ENCODE results near the gene CLEC2L. TPM values are rescaled to one million over a fixed set of nuclear protein-coding genes. Genes with fewer than 3 reads are reported as not detected.

The CLEC2L gene
- polyA plus RNA-seq, 1 donor from 2014 or later: 4.5 TPM

GRCh38 chr7:139594090-139594489 is 70.6 kb downstream of the CLEC2L start:
- H3K36me3 ChIP-seq (ENCODE audit: insufficient read depth, low read length): peaks cover 12% of the 10 kb centered on the region
- H3K9me3 ChIP-seq (ENCODE audit: low read length): no peaks in the 10 kb centered on the region
- H2AFZ ChIP-seq (ENCODE audit: low read depth, low read length): no peak overlapping the region
- H3K4me2 ChIP-seq (ENCODE audit: low read length): no peak overlapping the region
- no peaks in the 10 kb centered on the region for H3F3A ChIP-seq (ENCODE audit: insufficient read depth, low read length, poor library complexity, severe bottlenecking)
- no peaks in the 10 kb centered on the region for H3K27me3 ChIP-seq (ENCODE audit: insufficient read depth, low read depth, low read length)
- H3K9me2 ChIP-seq (ENCODE audit: insufficient read depth, low read length): no peaks in the 10 kb centered on the region
- TF ChIP-seq SMC3 (conservative IDR thresholded peaks at IDR 0.05; ENCODE audit: poor library complexity): no peak
- TF ChIP-seq EZH2 (IDR thresholded peaks at IDR 0.05; ENCODE audit: borderline replicate concordance, insufficient read depth, low read length, poor library complexity, severe bottlenecking): no peak
- TF ChIP-seq POLR2AphosphoS5 (IDR thresholded peaks at IDR 0.05): no peak
- TF ChIP-seq RAD21 (conservative IDR thresholded peaks at IDR 0.05): no peak
- TF ChIP-seq, protein P1, sequence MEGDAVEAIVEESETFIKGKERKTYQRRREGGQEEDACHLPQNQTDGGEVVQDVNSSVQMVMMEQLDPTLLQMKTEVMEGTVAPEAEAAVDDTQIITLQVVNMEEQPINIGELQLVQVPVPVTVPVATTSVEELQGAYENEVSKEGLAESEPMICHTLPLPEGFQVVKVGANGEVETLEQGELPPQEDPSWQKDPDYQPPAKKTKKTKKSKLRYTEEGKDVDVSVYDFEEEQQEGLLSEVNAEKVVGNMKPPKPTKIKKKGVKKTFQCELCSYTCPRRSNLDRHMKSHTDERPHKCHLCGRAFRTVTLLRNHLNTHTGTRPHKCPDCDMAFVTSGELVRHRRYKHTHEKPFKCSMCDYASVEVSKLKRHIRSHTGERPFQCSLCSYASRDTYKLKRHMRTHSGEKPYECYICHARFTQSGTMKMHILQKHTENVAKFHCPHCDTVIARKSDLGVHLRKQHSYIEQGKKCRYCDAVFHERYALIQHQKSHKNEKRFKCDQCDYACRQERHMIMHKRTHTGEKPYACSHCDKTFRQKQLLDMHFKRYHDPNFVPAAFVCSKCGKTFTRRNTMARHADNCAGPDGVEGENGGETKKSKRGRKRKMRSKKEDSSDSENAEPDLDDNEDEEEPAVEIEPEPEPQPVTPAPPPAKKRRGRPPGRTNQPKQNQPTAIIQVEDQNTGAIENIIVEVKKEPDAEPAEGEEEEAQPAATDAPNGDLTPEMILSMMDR (IDR thresholded peaks at IDR 0.05; ENCODE audit: poor library complexity, severe bottlenecking): no peak
- TF ChIP-seq TAF1 (IDR thresholded peaks at IDR 0.05; ENCODE audit: low read depth): no peak
- no peak for TF ChIP-seq EP300 (conservative IDR thresholded peaks at IDR 0.05; ENCODE audit: poor library complexity, severe bottlenecking)
- TF ChIP-seq, protein P2, sequence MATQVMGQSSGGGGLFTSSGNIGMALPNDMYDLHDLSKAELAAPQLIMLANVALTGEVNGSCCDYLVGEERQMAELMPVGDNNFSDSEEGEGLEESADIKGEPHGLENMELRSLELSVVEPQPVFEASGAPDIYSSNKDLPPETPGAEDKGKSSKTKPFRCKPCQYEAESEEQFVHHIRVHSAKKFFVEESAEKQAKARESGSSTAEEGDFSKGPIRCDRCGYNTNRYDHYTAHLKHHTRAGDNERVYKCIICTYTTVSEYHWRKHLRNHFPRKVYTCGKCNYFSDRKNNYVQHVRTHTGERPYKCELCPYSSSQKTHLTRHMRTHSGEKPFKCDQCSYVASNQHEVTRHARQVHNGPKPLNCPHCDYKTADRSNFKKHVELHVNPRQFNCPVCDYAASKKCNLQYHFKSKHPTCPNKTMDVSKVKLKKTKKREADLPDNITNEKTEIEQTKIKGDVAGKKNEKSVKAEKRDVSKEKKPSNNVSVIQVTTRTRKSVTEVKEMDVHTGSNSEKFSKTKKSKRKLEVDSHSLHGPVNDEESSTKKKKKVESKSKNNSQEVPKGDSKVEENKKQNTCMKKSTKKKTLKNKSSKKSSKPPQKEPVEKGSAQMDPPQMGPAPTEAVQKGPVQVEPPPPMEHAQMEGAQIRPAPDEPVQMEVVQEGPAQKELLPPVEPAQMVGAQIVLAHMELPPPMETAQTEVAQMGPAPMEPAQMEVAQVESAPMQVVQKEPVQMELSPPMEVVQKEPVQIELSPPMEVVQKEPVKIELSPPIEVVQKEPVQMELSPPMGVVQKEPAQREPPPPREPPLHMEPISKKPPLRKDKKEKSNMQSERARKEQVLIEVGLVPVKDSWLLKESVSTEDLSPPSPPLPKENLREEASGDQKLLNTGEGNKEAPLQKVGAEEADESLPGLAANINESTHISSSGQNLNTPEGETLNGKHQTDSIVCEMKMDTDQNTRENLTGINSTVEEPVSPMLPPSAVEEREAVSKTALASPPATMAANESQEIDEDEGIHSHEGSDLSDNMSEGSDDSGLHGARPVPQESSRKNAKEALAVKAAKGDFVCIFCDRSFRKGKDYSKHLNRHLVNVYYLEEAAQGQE (IDR thresholded peaks at IDR 0.05; ENCODE audit: borderline replicate concordance): no peak
- H3K9ac ChIP-seq (ENCODE audit: low read length): no peak overlapping the region
- H3K79me2 ChIP-seq (replicated peaks; ENCODE audit: insufficient read depth, low read length): no peaks in the 10 kb centered on the region
- no peak overlapping the region for H3K4me3 ChIP-seq (ENCODE audit: low read length)
- no peak overlapping the region for H3K27ac ChIP-seq (ENCODE audit: low read length)
- H4K20me1 ChIP-seq (ENCODE audit: insufficient read depth): no peaks in the 10 kb centered on the region

Other genes starting within 250 kb of the CLEC2L start
- gene FMC1, start 182.3 kb upstream of the CLEC2L start, polyA plus RNA-seq: 52.9 and 54.8 TPM in 2 replicates
- gene LUC7L2, start 163.8 kb upstream of the CLEC2L start, polyA plus RNA-seq: 118 and 153 TPM in 2 replicates
- gene KLRG2, start 40.0 kb upstream of the CLEC2L start, polyA plus RNA-seq: not detected in 2 replicates

Data from neural cell (in vitro differentiated cells).